ENCODE measurements around the gene RTEL1.
A peak's percentile ranks its signal among the peaks of the same experiment; 100 is the strongest.
"Not testable (repeated sequence)": the region's sequence is repeated elsewhere in the genome, so short reads cannot be mapped to it uniquely, and the experiment has no call there.

Gene RTEL1

GRCh38 chr20:63642527-63643247 is 15.4 kb upstream of the RTEL1 start:
- Histone ChIP-seq H3K9ac (ENCODE audit: low read length) (peak overlapping the region; percentile 34), H3K4me3 (ENCODE audit: low read depth, low read length) (peak overlapping the region; percentile 70)

GRCh38 chr20:63643499-63643898 is 14.6 kb upstream of the RTEL1 start:
- H3K9me3 ChIP-seq (ENCODE audit: control insufficient read depth, insufficient read depth, low read depth, low read length) = no peaks in the 10 kb centered on the region
- H3K4me3 ChIP-seq (ENCODE audit: low read depth, low read length) = no peak overlapping the region
- H3K4me1 ChIP-seq (ENCODE audit: control insufficient read depth, insufficient read depth, low read length) = peaks cover 13% of the 10 kb centered on the region
- H3K36me3 ChIP-seq (ENCODE audit: control insufficient read depth, insufficient read depth, low read length) = no peaks in the 10 kb centered on the region
- no peak overlapping the region for H3K27ac ChIP-seq (ENCODE audit: low read depth, low read length)
- H3K9ac ChIP-seq (ENCODE audit: low read length) = no peak overlapping the region
- peaks cover 20% of the 10 kb centered on the region; the same call in 1 of the 2 replicates for H3K27me3 ChIP-seq (ENCODE audit: control insufficient read depth, insufficient read depth, low read length)

More at GRCh38 chr20:63642527-63643247, 15.4 kb upstream of the RTEL1 start:
- Histone ChIP-seq H3K4me1 (ENCODE audit: control insufficient read depth, insufficient read depth, low read length) (peaks cover 13% of the 10 kb centered on the region), H3K36me3 (ENCODE audit: control insufficient read depth, insufficient read depth, low read length) (no peaks in the 10 kb centered on the region), H3K27me3 (ENCODE audit: control insufficient read depth, insufficient read depth, low read length) (peaks cover 20% of the 10 kb centered on the region; the same call in 1 of the 2 replicates), H3K27ac (ENCODE audit: low read depth, low read length) (no peak overlapping the region; the same call in 1 of the 2 replicates), H3K9me3 (ENCODE audit: control insufficient read depth, insufficient read depth, low read depth, low read length) (no peaks in the 10 kb centered on the region)

- no peak overlapping the region for H3K4me3 ChIP-seq (ENCODE audit: low read depth, low read length)
- no peaks in the 10 kb centered on the region for H3K36me3 ChIP-seq (ENCODE audit: control insufficient read depth, insufficient read depth, low read length)
- H3K27ac ChIP-seq (ENCODE audit: low read depth, low read length) = no peak overlapping the region
- no peak overlapping the region for H3K9ac ChIP-seq (ENCODE audit: low read length)
- H3K9me3 ChIP-seq (ENCODE audit: control insufficient read depth, insufficient read depth, low read depth, low read length) = no peaks in the 10 kb centered on the region
- peaks cover 13% of the 10 kb centered on the region for H3K4me1 ChIP-seq (ENCODE audit: control insufficient read depth, insufficient read depth, low read length)
- peaks cover 20% of the 10 kb centered on the region; the same call in 1 of the 2 replicates for H3K27me3 ChIP-seq (ENCODE audit: control insufficient read depth, insufficient read depth, low read length)
Observed at GRCh38 chr20:63643946-63644345, 14.2 kb upstream of the RTEL1 start.

GRCh38 chr20:63645218-63645617 is 12.9 kb upstream of the RTEL1 start:
- Histone ChIP-seq H3K36me3 (ENCODE audit: control insufficient read depth, insufficient read depth, low read length) (no peaks in the 10 kb centered on the region), H3K9ac (ENCODE audit: low read length) (no peak overlapping the region), H3K4me3 (ENCODE audit: low read depth, low read length) (no peak overlapping the region), H3K9me3 (ENCODE audit: control insufficient read depth, insufficient read depth, low read depth, low read length) (no peaks in the 10 kb centered on the region), H3K27me3 (ENCODE audit: control insufficient read depth, insufficient read depth, low read length) (peaks cover 20% of the 10 kb centered on the region; the same call in 1 of the 2 replicates), H3K4me1 (ENCODE audit: control insufficient read depth, insufficient read depth, low read length) (peaks cover 7% of the 10 kb centered on the region; the same call in 1 of the 2 replicates), H3K27ac (ENCODE audit: low read depth, low read length) (no peak overlapping the region)

GRCh38 chr20:63648190-63648589 is 9.9 kb upstream of the RTEL1 start:
- H3K4me1 ChIP-seq (ENCODE audit: control insufficient read depth, insufficient read depth, low read length) = no peaks in the 10 kb centered on the region
- H3K9ac ChIP-seq (ENCODE audit: low read length) = no peak overlapping the region
- no peak overlapping the region for H3K27ac ChIP-seq (ENCODE audit: low read depth, low read length)
- H3K27me3 ChIP-seq (ENCODE audit: control insufficient read depth, insufficient read depth, low read length) = peaks cover 30% of the 10 kb centered on the region; the same call in 1 of the 2 replicates
- H3K4me3 ChIP-seq (ENCODE audit: low read depth, low read length) = no peak overlapping the region
- no peaks in the 10 kb centered on the region for H3K9me3 ChIP-seq (ENCODE audit: control insufficient read depth, insufficient read depth, low read depth, low read length)
- H3K36me3 ChIP-seq (ENCODE audit: control insufficient read depth, insufficient read depth, low read length) = no peaks in the 10 kb centered on the region

DNA sequence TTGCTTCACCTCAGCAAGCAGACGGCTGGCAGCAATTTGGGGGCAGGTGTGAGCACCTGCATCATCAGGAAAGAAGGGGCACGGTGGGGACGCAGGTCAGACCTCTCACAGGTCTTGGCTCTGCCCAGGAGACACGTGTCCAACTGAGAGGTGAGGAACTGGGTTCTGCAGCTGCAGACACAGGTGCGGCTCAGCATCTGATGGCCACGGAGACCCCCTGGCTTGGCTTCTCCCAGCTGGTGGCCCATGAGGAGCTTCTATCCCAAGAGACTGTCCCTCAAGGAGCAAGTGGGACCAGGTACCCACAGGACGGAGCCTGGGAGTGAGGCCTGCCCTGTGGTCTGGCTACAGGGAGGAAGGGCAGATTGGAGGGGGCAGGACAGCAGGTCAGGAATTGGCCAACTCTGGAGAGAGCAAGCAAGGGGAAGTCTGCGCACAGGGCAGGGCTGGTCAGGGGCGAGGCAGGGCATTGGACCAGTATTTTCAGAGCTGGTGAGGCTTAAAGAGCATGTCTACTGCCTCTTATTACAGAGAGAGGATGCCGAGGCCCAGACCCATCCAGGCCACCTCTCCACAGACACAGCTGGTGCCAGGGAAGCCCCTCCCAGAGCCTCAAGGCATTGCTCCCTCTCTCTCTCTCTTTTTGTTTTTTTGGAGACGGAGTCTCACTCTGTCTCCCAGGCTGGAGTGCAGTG is 9.1 kb upstream of the RTEL1 start:
- Histone ChIP-seq H3K4me1 (ENCODE audit: control insufficient read depth, insufficient read depth, low read length) (peaks cover 1% of the 10 kb centered on the region), H3K9ac (ENCODE audit: low read length) (no peak overlapping the region), H3K4me3 (ENCODE audit: low read depth, low read length) (no peak overlapping the region), H3K27me3 (ENCODE audit: control insufficient read depth, insufficient read depth, low read length) (peaks cover 23% of the 10 kb centered on the region; the same call in 1 of the 2 replicates), H3K36me3 (ENCODE audit: control insufficient read depth, insufficient read depth, low read length) (no peaks in the 10 kb centered on the region), H3K27ac (ENCODE audit: low read depth, low read length) (no peak overlapping the region), H3K9me3 (ENCODE audit: control insufficient read depth, insufficient read depth, low read depth, low read length) (no peaks in the 10 kb centered on the region)

DNA sequence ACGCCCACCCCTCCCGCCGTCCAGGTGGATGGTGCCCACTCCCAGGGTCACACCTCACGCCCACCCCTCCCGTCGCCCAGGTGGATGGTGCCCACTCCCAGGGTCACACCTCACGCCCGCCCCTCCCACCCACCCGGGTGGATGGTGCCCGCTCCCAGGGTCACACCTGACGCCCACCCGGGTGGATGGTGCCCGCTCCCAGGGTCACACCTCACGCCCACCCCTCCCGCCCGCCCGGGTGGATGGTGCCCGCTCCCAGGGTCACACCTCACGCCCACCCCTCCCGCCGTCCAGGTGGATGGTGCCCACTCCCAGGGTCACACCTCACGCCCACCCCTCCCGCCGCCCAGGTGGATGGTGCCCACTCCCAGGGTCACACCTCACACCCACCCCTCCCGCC is 7.6 kb upstream of the RTEL1 start:
- H3K27me3 ChIP-seq (ENCODE audit: control insufficient read depth, insufficient read depth, low read length) = peaks cover 18% of the 10 kb centered on the region; the same call in 1 of the 2 replicates
- H3K9me3 ChIP-seq (ENCODE audit: control insufficient read depth, insufficient read depth, low read depth, low read length); H3K36me3 ChIP-seq (ENCODE audit: control insufficient read depth, insufficient read depth, low read length): not testable (repeated sequence)

DNA sequence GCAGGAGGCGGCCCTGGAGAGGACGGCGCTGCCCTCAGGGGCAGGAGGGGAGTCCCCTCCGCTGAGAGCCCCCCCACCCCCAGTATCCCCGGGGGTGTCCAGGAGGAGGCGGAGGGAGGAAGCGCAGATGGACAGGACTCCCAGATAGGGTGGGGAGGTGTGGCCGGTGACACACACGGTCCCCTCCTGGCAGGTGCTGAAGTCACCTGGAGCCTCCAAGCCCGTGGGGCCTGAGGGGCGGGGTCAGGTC is 6.2 kb upstream of the RTEL1 start:
- H3K4me3 ChIP-seq (ENCODE audit: low read depth, low read length) = peak overlapping the region; percentile 64
- peaks cover 18% of the 10 kb centered on the region; the same call in 1 of the 2 replicates for H3K27me3 ChIP-seq (ENCODE audit: control insufficient read depth, insufficient read depth, low read length)
- H3K4me1 ChIP-seq (ENCODE audit: control insufficient read depth, insufficient read depth, low read length) = peaks cover 9% of the 10 kb centered on the region

More for the DNA sequence above, 7.6 kb upstream of the RTEL1 start:
- not testable (repeated sequence) for H3K27ac ChIP-seq (ENCODE audit: low read depth, low read length); H3K4me1 ChIP-seq (ENCODE audit: control insufficient read depth, insufficient read depth, low read length); H3K4me3 ChIP-seq (ENCODE audit: low read depth, low read length); H3K9ac ChIP-seq (ENCODE audit: low read length)

DNA sequence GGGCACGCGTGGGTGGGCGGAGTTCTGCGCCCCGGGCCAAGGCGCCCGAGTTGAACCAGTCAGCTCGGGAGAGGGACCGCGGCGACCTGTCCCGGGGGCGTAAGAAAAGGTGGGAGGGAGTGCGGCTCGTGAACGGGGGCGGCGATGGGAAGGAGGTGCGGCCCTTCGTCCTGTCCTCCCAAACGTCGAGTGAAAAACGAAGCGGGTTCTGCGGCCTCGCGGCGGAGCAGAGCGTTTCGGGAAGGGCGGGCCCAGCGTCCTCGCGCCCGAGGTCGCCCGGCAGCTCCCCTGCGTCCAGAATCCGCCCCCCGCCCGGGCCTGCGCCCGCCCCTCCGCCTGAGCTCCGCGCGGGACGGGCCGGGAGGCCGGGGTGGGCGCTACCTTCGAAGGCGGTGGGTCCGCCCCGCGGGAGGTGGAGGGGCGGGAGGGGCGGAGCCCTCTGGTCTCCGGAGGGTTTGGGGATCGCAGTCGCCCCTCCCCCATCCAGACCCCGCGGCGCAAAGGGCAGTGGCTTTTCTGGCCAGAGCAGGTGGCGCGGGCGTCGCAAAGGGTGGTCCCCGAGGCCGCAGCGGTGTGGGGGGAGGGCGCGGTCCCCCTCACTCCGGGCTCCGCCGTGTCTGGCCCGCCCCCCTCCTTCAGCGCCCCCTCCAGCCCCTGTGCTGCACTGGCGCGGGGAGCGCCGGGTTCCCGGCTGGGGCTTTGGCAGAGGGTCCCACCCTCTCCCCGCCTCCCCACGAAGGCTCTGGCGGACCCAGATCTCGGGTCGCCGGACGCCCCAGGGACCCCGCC is 5.7 kb upstream of the RTEL1 start:
- H3K36me3 ChIP-seq (ENCODE audit: control insufficient read depth, insufficient read depth, low read length) = no peaks in the 10 kb centered on the region
- peaks cover 18% of the 10 kb centered on the region; the same call in 1 of the 2 replicates for H3K27me3 ChIP-seq (ENCODE audit: control insufficient read depth, insufficient read depth, low read length)
- no peak overlapping the region for H3K27ac ChIP-seq (ENCODE audit: low read depth, low read length)
- peak overlapping the region; percentile 64 for H3K4me3 ChIP-seq (ENCODE audit: low read depth, low read length)
- H3K4me1 ChIP-seq (ENCODE audit: control insufficient read depth, insufficient read depth, low read length) = peaks cover 11% of the 10 kb centered on the region
- H3K9ac ChIP-seq (ENCODE audit: low read length) = no peak overlapping the region
- no peaks in the 10 kb centered on the region for H3K9me3 ChIP-seq (ENCODE audit: control insufficient read depth, insufficient read depth, low read depth, low read length)

More for the DNA sequence above, 6.2 kb upstream of the RTEL1 start:
- Histone ChIP-seq H3K27ac (ENCODE audit: low read depth, low read length) (no peak overlapping the region), H3K9ac (ENCODE audit: low read length) (no peak overlapping the region), H3K36me3 (ENCODE audit: control insufficient read depth, insufficient read depth, low read length) (no peaks in the 10 kb centered on the region), H3K9me3 (ENCODE audit: control insufficient read depth, insufficient read depth, low read depth, low read length) (no peaks in the 10 kb centered on the region)

GRCh38 chr20:63653041-63653973 is 4.8 kb upstream of the RTEL1 start, which contains the start of gene STMN3:
STMN3 (minus strand) TSS chr20:63653424; CDS start chr20:63653345, 79 bp downstream.
- Histone ChIP-seq H3K27me3 (ENCODE audit: control insufficient read depth, insufficient read depth, low read length) (peaks cover 18% of the 10 kb centered on the region; the same call in 1 of the 2 replicates), H3K9me3 (ENCODE audit: control insufficient read depth, insufficient read depth, low read depth, low read length) (no peaks in the 10 kb centered on the region), H3K36me3 (ENCODE audit: control insufficient read depth, insufficient read depth, low read length) (no peaks in the 10 kb centered on the region), H3K9ac (ENCODE audit: low read length) (peak within 1 kb of the TSS; percentile 60), H3K4me3 (ENCODE audit: low read depth, low read length) (peak within 1 kb of the TSS; percentile 86), H3K27ac (ENCODE audit: low read depth, low read length) (0 out of 2 replicates have a peak within 1 kb of the TSS, but pooled peaks have one; percentile 48), H3K4me1 (ENCODE audit: control insufficient read depth, insufficient read depth, low read length) (peaks cover 12% of the 10 kb centered on the region)
